ENCODE data around the gene WNK1.

Gene WNK1

GRCh38 chr12:739349-739748 lies 13.0 kb upstream of the WNK1 start:
- H3K4me3 ChIP-seq (ENCODE audit: low read depth, low read length), result no peak overlapping the region
- TF ChIP-seq CTCF (IDR thresholded peaks at IDR 0.05; ENCODE audit: low read depth, low read length), result no peak
- no peak for DNase-seq (ENCODE audit: low read depth, low spot score)
- in situ Hi-C loops (cut with HindIII; ENCODE audit: low sequenced_read_pairs), result no loop called here

DNA sequence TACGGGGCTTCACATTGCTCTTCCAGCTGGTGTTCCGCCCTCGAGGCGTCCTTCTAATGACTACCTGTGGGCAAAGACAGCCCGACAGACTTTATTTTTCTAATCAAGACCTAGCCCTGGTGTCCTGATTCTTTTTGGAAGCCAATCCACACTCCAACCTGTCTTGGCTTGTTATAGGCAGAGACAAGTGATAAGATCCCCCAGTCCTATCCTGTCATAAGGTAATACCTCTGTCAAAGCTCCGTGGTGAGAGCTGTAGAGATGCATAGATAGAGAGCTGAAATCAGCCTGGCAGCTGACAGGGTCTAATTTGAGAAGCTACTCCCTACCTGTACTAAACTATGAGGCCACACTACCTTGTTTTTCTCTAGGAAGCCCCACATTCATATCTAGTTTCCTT lies 11.5 kb upstream of the WNK1 start:
- no peak for TF ChIP-seq CTCF (IDR thresholded peaks at IDR 0.05; ENCODE audit: low read depth, low read length)
- DNase-seq (ENCODE audit: low read depth, low spot score), result no peak
- H3K4me3 ChIP-seq (ENCODE audit: low read depth, low read length), result no peak overlapping the region
- in situ Hi-C loops (cut with HindIII; ENCODE audit: low sequenced_read_pairs), result no loop called here

DNA sequence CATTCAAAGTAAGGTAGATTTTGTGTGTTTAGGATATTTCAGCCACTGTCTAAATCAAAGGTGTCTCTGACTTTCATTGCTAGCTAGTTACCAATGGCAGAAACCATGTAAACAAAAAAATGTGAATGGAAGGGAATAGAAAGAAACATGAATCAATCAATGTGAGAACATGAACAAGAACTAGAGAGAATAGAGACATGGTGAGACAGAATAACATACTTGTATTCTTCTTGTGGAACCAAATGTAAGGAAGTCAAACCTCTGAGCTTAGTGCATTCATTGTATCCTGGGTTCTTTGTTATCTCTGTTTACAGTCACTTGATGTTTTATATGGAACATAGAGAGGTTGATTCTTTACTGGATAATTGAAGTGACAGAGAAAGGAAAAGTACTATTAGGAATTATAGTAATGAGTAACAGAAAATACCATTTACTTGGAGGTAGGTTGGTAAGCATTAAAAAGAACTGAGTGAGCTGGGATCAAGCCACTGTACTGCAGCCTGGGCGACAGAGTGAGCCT lies 2.6 kb upstream of the WNK1 start:
- no peak for DNase-seq (ENCODE audit: low read depth, low spot score)
- in situ Hi-C loops (cut with HindIII; ENCODE audit: low sequenced_read_pairs), result no loop called here
- no peak for TF ChIP-seq CTCF (IDR thresholded peaks at IDR 0.05; ENCODE audit: low read depth, low read length)
- no peak overlapping the region for H3K4me3 ChIP-seq (ENCODE audit: low read depth, low read length)

- in situ Hi-C loops (cut with HindIII; ENCODE audit: low sequenced_read_pairs), result no loop called here
- TF ChIP-seq CTCF (IDR thresholded peaks at IDR 0.05; ENCODE audit: low read depth, low read length), result no peak
These were observed 1.8 kb upstream of the WNK1 start for GRCh38 chr12:750366-751191.

GRCh38 chr12:751192-751998 lies 984 bp upstream of the WNK1 start:
- in situ Hi-C loops (cut with HindIII; ENCODE audit: low sequenced_read_pairs), result no loop called here
- TF ChIP-seq CTCF (IDR thresholded peaks at IDR 0.05; ENCODE audit: low read depth, low read length), result peak; percentile 82
- H3K4me3 ChIP-seq (ENCODE audit: low read depth, low read length), result peak overlapping the region; percentile 44
- peak; percentile 97 for DNase-seq (ENCODE audit: low read depth, low spot score)

More at GRCh38 chr12:750366-751191, 1.8 kb upstream of the WNK1 start:
- peak overlapping the region; percentile 44 for H3K4me3 ChIP-seq (ENCODE audit: low read depth, low read length)
- no peak for DNase-seq (ENCODE audit: low read depth, low spot score)

GRCh38 chr12:752695-753610 lies 574 bp downstream of the WNK1 start:
- TF ChIP-seq CTCF (IDR thresholded peaks at IDR 0.05; ENCODE audit: low read depth, low read length), result no peak
- in situ Hi-C loops (cut with HindIII; ENCODE audit: low sequenced_read_pairs), result no loop called here
- peak overlapping the region; percentile 74 for H3K4me3 ChIP-seq (ENCODE audit: low read depth, low read length)
- peak; percentile 48 for DNase-seq (ENCODE audit: low read depth, low spot score)

Data from astrocyte of the spinal cord (primary cell).